NCI-H446 (cell line): ENCODE measurements around the gene DNAJB11.
A peak's percentile ranks its signal among the peaks of the same experiment; 100 is the strongest.

ENCODE experiments used
- DNase-seq, 2 experiments: peaks; one replicate each; lab custom pipeline; 2025; lab: John Stamatoyannopoulos, UW

The DNAJB11 gene

DNA sequence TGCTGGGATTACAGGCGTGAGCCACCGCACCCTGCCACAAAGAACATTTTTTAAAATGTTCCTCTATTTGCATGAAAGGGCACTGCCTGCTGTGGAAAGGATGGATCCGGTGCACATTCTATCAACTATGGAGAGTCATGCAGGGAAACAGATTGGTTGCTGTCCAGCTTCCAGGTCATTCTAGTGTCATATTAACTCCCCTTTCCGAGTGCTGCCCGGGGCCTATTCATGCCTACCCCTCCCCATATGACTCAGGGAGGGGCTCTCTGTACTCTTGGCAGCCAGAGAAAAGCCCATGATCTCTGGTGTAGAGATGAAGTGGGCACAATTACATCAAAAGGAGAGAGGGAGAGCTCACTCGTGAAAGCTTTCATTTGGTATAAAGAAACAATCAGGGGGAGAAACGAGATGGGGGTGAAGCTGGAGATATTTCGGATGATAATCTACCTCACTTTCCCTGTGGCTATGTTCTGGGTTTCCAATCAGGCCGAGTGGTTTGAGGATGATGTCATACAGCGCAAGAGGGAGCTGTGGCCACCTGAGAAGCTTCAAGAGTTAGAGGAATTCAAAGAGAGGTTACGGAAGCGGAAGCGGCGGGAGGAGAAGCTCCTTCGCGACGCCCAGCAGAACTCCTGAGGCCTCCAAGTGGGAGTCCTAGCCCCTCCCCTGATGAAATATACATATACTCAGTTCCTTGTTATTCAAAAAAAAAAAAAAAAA, 26.2 kb downstream of the DNAJB11 start:
- no peak for DNase-seq

DNA sequence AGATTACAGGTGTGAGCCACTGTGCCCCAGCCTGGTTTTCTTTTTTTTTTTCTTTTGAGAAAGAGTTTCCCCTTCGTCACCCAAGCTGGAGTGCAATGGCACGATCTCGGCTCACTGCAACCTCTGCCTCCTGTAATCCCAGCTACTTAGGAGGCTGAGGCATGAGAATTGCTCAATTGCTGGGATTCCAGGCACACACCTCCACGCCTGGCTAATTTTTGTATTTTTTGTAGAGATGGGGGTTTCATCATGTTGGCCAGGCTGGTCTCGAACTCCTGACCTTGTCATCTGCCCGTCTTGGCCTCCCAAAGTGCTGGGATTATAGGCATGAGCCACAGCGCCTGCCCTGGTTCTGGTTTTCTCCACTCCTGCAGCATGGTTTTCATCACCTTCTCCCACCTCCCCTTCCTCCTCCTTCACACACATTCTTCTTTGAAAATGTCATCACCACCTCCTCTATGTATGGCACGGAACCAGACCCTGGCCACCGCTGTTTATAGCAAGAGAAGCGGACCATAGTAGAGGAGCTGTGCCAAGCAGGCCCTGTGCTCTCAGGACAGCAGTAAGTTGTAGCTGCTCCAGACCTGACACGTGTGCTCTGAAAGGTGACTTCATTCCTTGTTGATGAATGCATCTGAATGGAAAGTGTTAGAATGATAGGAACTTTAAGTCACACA, 27.7 kb downstream of the DNAJB11 start:
- no peak for DNase-seq

DNA sequence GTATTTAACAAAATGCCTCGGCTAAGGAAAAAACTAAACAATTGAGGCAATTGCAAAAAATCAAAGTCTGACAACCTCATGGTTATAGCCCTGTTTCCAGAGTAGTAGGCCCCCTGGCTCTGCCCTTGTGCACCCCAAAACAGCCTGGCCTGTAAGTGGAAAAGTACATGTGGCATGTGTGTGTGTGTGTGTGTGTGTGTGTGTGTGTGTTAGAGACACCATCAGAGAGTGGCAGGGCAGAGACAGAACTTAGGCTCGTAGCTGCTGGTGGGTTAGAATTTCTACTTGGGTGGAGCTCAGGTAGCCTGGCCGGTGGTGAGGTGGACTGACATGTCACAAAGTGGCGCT, 28.2 kb downstream of the DNAJB11 start:
- no peak for DNase-seq

DNA sequence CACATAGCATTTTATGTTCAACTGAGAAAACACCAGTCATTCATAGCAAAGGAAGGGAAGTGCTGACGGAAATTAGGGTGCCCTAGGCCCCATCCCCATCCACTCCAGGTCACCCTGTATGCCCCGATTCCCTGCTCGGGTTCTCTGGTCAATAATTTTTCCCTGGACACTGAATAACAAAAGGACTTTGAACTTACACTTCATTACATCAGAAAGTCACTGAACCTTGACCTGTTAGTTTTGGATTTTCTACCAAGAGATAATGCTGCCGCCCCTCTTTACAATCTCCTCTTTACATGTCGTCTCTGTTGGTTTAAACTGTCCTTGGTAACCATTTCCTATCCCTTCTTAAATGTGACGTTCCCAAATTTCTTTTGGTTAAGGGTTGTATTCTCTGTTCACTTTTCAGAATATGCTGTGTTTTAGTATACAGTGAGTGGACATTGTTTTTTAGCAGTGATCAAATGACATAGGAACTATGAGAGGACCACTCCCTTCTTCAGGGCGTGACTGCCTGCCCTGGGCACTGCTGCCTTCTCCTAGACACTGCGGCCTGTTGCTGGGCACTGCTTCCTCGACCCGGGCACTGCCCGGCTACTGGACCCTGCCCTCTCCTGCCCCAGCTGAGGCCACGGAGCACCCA, 28.7 kb downstream of the DNAJB11 start:
- no peak for DNase-seq

DNA sequence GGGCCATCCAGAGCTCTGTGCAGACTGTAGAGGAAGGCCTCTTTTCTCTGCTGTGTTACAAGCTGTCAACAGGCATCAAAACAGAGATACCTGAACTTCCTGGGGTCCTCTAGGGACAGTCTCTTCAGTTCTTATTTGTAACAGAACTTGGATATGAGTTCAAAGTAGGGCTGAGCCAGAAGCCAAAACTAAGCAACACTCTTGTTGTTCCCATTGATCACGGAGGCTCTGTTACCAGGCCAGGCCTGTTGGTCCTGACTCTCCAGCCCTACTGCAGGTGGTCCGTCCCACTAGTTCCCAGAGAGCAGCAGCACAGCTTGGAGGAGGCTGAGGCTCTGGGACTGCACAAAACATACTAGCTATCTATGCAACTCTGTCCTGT, 29.3 kb downstream of the DNAJB11 start:
- no peak for DNase-seq

DNA sequence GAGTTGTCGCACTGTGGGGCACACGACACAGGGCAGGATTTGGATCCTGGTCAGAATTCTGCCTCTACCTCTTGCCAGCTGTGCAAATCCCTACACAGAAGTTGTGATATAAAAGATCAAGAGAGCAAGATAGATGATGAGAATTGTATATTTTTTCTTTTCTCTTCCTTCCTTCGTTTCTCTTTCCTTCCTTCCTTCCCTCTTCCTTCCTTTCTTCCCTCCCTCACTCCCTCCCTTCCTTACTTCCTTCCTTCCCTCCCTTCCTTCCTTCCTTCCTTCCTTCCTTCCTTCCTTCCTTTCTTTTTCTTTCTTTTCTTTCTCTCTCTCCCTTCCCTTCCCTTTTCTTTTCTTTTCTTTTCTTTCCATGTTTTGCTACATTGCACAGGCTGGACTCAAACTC, 30.4 kb downstream of the DNAJB11 start:
- no peak for DNase-seq

DNA sequence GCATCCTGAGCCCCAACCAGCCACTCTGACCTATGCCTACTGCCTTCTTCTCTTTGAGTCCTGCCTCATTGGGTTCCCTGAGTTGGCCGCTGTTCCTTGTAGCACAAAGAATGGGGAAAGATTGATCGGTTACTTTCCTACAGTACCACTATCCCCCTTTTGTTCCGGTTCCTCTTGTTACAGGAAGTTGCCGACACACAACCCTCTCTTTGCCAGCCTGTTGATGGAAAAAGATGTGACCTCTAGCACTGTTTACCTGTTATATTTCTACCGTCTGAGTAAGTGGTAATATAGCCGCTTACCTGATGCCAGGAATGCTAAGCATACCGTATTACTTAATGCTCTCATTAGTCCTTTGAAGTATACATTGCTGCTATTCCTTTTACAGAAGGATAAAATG, 32.6 kb downstream of the DNAJB11 start:
- no peak for DNase-seq

DNA sequence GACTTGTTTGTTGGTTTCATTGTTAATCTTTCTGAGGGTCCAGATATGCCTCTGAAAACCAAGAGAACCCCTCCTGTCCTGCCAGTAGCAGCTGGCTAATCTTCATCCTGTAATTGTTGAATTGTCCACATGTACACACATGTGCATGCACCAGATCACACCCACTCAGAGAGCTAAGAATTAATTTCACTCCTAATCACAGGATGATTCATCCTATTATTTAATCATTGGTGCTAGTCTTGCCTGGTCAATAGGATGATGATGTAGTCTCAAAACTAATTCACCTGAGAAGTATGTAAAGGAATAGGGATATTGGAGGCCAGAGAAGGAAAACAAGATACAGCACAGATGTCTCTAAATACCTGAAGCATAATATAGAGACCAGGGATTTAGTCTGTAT, 34.6 kb downstream of the DNAJB11 start:
- no peak for DNase-seq

DNA sequence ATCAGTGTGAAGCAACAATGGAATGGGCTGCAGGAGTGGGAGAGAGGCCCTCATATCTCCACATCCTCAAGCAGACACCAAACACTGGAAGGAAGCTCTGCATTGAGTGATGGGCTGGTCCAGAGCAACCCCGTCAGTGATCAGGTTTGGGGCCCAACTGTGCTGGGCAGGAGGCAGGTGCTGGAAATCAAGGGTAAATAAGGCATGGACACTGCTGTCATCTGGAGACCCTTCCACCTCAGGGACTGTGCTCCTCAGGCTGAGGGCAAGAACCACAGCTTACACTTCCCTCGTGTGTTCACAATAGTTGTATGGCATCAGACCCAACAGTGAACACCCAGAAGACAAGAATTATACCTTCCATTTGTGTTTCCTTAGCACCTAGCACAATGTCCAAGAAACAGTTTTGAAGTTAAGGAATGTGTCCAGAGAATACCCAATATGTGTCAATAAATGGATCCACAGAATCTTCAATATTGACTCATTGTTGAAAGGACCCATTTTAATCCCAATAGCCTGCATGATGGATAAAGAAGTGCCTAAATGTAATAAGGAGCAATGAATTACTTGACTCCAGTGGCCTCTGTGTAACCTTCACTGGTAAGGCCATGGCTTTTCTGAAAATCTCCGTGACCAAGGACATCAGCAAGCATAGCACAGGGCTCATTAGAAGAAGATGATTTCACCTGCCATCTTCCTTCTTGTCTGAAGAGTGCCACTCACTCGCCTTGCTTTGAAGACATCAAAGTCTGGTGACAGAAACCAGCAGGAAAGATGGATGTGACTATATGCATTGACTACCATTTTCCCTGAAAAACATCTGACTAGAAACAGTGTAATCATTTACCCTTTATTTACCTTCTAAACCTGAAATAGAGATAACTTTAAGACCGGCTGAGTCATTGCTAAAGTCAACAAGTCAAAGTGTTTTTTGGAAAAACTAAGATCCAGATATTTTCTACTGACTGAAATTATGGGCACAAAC, 35.3 kb downstream of the DNAJB11 start:
- DNase-seq = no peak

DNA sequence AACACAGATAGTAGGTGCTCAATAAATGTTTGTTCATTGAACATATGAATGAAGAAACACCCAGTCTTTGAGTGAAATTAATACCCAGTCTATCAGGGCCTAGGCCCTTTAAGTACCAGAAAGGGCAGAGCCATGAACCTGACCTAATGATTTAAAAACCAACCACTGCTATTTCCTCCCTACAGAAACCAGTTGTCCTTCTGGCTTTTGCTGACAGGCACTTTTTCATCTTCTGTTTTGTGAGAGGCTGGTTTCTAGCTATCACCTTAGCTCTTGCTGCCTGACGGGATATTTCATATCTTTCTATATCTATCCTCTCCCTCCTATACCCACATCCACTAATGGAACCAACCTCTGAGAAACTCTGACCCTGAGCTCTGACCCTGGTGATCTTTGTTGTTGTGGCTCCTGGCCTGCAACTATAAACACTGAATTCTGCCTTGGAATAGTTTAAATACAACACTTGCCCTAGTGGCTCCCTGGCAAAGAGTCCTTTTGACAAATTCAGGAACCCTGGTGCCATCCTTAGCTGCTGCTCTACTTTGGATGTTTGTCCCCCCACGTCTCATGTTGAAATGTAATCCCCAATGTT, 38.2 kb downstream of the DNAJB11 start:
- DNase-seq = no peak

DNA sequence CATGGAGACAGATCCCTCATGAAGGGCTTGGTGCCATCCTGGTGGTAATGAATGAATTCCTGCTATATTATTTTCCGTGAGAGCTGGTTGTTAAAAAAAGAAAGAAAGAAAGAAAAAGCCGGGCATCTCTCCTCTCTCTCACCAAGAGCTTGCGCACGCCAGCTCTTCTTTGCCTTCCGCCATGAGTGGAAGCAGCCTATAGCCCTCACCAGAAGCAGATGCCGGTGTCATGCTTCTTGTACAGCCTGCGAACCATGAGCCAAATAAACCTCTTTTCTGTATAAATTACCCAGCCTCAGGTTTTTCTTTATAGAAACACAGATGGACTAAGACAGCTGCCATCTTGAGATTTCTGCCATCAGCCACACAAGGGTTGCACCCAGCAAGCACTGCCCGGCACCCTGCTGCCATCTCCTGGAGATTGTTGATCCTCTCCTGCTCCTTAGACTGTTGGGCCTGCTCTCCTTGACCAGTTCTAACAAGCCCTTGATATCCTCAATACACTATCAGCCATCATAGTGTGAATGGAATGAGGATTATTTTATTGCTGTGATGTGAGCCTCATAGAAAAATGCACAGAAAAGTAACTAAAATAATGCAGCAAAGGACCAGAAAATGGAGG, 38.8 kb downstream of the DNAJB11 start:
- no peak for DNase-seq

DNA sequence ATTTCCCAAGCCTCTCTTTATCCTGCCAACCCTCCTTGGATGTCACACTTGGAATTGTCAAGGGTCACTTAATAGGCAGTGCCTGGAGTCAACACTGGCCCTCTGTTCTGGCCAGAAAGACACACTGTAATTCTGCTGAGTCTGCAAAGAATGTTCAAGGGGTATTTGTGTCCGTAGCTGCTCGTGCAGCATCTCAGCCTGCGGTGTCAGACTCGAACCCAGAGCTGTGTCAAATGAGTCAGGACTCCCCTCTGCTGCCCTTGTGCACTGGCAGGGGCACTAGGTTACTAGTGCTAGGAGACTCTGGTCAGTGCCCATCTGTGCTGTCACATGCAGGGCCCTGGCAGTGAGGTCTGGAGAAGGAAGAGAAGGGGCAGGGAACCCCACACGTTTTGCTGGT, 41.5 kb downstream of the DNAJB11 start:
- no peak for DNase-seq

DNA sequence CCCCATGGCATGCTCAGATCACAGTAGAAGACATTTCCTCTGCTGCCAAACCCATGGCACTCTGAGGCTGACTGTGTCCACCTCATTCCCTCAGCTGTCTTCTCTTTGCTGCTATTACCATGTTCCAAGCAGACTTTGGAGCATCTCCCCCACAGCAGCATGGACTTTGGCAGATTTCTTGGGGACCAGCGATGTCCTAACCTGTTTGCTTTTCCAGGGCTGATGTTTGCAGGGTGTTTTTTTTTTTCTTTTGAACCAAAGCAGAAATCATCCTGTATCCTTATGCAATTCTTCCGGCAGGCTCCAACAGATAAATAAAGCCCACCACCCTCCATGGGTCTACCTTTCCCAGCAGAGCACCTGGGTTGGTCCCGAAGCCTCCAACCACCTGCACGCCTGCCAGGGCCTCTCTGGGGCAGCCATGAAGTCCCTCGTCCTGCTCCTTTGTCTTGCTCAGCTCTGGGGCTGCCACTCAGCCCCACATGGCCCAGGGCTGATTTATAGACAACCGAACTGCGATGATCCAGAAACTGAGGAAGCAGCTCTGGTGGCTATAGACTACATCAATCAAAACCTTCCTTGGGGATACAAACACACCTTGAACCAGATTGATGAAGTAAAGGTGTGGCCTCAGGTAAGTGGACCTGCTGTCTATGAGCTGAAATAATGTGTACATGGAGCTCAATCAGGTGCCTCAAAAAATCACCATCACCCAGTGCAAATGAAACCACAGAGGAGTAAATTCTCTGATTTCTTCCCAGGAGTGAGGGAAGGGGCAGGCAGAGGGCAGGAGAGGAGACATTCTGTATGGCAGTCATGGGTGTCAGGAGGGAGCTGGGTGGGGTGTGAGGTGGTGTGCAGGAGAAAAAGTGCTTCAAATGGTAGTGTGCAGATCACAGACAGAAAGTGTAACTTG, 42.5 kb downstream of the DNAJB11 start, which contains the start of gene AHSG:
AHSG (plus strand) TSS at position 340 of the 916 bp plus-strand sequence; CDS start at position 422, 82 bp downstream.
- DNase-seq = no peak

DNA sequence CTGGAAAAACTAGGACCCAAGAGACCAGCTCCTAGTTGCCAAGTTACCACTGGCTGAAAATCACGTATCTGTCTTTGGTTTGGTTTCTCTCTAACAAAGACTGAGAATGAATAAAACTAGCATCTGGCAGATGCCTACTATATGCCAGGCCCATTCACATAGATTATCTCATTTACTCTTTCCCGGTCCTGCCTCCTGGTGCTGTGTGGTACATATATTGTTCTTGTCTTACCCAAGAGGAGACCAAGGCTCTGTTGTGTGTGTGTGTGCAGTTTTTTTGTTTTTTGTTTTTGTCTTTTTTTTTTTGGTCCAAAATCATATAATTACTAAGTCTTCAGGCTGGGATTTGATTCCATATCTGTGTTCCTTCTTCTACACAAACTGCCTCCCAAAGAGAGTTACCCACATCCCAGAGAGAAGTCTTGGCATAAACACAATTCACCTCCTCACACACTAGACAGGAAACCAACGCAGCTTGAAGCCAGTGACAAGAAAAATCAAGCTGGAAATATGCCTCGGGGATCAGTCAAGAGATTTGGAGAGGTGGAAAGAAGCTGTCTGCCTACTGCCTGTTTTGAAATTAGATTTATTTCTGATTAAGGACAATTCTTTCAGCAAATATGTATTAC, 43.2 kb downstream of the DNAJB11 start:
- DNase-seq = no peak

DNA sequence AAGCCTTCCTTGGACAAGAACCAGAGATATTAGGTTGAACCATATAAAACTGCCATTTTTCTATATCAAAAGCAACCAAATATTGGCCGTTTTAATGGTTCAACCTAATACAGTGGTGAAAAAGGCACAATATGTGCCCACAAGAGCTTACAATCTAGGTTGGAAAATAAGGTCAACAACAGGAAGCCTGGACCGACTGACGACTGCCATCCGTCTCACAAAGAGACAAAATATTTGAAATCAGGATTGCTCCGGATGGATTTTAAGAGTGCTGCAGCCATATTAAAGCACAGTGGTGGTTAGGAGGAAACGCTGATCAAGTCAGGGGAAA, 43.7 kb downstream of the DNAJB11 start:
- no peak for DNase-seq

DNA sequence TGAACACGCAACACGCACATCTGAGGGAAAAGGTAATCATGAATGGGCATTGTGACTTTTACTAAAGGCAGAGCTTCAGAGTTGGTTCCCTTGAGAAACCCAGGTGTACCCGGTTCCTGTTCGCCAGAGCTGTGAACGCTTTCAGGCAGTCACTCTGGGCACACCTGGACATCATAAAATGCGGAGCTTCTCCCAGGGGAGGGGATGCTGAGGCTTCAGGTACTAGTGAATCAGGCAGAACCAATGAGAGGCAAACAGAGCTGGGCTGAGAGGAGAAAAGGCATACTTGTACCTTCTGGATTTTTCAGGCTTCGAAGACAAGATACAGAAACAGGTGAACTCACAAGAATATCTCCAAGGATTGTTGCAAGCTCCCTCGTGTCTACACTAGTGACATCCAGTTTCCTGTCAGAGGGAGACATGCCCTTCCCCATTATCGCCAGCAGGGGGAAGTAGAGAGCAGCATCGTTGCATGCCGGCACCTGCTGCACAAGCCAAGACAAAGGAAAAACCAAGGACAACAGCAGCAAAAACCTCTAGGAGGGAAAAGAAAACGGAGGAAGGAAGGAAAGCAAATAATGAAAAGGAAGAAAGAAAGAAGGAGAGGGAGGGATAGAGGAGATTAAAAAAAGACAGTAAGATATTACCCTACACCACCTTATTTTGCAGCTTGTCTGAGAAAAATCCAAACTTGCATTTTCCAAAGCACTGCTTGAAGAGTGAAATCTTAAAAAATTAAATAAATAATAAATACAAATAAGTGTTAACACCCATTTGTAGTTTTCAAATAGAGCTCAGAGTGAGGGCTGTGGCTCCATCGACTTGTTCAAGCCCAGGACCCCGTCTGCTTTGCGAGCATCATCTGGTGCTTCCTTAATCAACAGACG, 44.3 kb downstream of the DNAJB11 start:
- peak; percentile 73 to 84 for DNase-seq

DNA sequence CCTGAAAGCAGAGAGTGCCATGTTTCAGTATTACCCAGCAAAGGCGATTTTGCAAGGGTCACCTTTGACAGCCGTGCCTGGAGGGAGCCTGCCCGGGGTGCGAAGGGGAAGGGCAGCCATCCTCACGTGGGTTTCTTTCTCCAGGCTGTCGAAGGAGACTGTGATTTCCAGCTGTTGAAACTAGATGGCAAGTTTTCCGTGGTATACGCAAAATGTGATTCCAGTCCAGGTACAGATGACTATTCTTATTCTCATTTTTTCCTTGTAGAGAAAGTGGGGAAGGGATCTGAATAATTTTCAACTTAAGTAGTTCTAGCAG, 45.7 kb downstream of the DNAJB11 start:
- DNase-seq = no peak

DNA sequence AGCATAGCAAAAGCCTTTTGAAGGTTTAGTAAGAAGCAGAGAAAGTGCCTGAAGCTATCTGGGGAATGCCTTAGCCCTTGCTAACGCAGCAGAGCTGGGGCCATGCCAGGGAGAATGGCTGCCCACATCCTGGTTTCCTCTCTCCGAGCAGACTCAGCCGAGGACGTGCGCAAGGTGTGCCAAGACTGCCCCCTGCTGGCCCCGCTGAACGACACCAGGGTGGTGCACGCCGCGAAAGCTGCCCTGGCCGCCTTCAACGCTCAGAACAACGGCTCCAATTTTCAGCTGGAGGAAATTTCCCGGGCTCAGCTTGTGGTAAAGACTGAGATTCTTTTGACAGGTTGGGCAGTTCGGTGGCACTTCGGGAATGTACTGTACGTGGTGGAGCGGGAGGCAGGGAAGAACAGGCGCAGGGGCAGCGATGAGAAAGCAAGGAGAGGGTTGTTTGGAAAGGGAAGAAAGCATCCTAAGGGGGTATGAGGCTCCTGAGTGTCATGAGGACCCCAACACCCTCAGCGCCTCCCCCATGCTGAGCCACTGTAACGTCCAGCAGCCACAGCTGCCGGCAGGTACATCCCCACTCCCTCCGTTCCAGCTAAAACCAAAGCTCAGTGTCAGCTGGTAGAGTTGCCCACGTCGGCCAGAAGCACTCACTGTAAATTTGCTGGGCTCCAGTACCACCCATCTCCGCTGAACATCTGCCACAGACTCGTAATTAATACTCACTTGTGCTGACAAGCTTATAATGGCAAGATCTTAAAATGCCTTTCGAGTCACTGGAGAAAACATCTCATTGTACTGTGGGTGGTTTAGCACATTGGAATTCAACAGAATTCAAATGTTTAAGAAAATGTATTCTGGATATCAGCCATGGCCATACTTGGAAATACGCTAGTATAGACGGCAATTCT, 46.8 kb downstream of the DNAJB11 start:
- peak; percentile 63 to 91 for DNase-seq
